Nephron (organoid): ENCODE results near the gene THOC5.
"Not testable (repeated sequence)": the region's sequence is repeated elsewhere in the genome, so short reads cannot be mapped to it uniquely, and the experiment has no call there.

Experiments used
- H3K27ac Mint-ChIP-seq, 3 experiments: 2 replicates each; pipeline ENCODE4 v1.8.0; 2020; ENCODE audit warnings: mixed read lengths in 3 of 3, mild to moderate bottlenecking in 2 of 3, moderate library complexity in 1 of 3
- H3K27me3 Mint-ChIP-seq: 2 replicates; pipeline ENCODE4 v1.8.0; 2021; ENCODE audit warnings: low read depth, mild to moderate bottlenecking, moderate library complexity, mixed read lengths
- H3K36me3 Mint-ChIP-seq: 2 replicates; pipeline ENCODE4 v1.8.0; 2020; ENCODE audit warnings: low read depth, mixed read lengths
- H3K4me1 Mint-ChIP-seq: 2 replicates; pipeline ENCODE4 v1.8.0; 2020; ENCODE audit warnings: mixed read lengths
- H3K4me3 Mint-ChIP-seq, 3 experiments: 2 replicates each; pipeline ENCODE4 v1.8.0; 2020; ENCODE audit warnings: mild to moderate bottlenecking in 3 of 3, mixed read lengths in 3 of 3, moderate library complexity in 2 of 3
- H3K9me3 Mint-ChIP-seq: 2 replicates; pipeline ENCODE4 v1.8.0; 2020; ENCODE audit warnings: mixed read lengths
- TF ChIP-seq, protein P1 (sequence below), 3 experiments: fragments of 200-600 bp; sonication (generic); IDR thresholded peaks; one replicate each; pipeline ENCODE4 v1.5.0; 2021; ENCODE audit warnings: antibody characterized with exemption in 3 of 3; ENCODE audit not compliant: unreplicated experiment in 3 of 3

THOC5 gene

GRCh38 chr22:29509298-29509697 is 44.3 kb downstream of the THOC5 start:
- Mint-ChIP-seq H3K27ac (no peak overlapping the region), H3K36me3 (peaks cover 54% of the 10 kb centered on the region), H3K4me1 (peaks cover under 1% of the 10 kb centered on the region), H3K9me3 (no peaks in the 10 kb centered on the region), H3K4me3 (no peak overlapping the region), H3K27me3 (no peaks in the 10 kb centered on the region)
- TF ChIP-seq, protein P1, sequence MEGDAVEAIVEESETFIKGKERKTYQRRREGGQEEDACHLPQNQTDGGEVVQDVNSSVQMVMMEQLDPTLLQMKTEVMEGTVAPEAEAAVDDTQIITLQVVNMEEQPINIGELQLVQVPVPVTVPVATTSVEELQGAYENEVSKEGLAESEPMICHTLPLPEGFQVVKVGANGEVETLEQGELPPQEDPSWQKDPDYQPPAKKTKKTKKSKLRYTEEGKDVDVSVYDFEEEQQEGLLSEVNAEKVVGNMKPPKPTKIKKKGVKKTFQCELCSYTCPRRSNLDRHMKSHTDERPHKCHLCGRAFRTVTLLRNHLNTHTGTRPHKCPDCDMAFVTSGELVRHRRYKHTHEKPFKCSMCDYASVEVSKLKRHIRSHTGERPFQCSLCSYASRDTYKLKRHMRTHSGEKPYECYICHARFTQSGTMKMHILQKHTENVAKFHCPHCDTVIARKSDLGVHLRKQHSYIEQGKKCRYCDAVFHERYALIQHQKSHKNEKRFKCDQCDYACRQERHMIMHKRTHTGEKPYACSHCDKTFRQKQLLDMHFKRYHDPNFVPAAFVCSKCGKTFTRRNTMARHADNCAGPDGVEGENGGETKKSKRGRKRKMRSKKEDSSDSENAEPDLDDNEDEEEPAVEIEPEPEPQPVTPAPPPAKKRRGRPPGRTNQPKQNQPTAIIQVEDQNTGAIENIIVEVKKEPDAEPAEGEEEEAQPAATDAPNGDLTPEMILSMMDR (IDR thresholded peaks at IDR 0.05; ENCODE audit: unreplicated experiment in 3 of 3) = no peak

- Mint-ChIP-seq H3K9me3 (no peaks in the 10 kb centered on the region), H3K36me3 (peaks cover 42% of the 10 kb centered on the region), H3K4me3 (no peak overlapping the region), H3K27ac (peak overlapping the region; percentile 82 to 92 (median 90)), H3K27me3 (no peaks in the 10 kb centered on the region), H3K4me1 (peaks cover 12% of the 10 kb centered on the region)
- TF ChIP-seq, protein P1 (IDR thresholded peaks at IDR 0.05; ENCODE audit: unreplicated experiment in 3 of 3) = no peak
Observed at GRCh38 chr22:29503811-29504372, 49.7 kb downstream of the THOC5 start.

GRCh38 chr22:29499852-29500251 is 53.7 kb downstream of the THOC5 start:
- Mint-ChIP-seq H3K9me3 (peaks cover 2% of the 10 kb centered on the region), H3K4me1 (peaks cover 12% of the 10 kb centered on the region), H3K4me3 (no peak overlapping the region), H3K36me3 (peaks cover 21% of the 10 kb centered on the region), H3K27me3 (no peaks in the 10 kb centered on the region), H3K27ac (no peak overlapping the region)
- TF ChIP-seq, protein P1 (IDR thresholded peaks at IDR 0.05; ENCODE audit: unreplicated experiment in 3 of 3) = no peak

DNA sequence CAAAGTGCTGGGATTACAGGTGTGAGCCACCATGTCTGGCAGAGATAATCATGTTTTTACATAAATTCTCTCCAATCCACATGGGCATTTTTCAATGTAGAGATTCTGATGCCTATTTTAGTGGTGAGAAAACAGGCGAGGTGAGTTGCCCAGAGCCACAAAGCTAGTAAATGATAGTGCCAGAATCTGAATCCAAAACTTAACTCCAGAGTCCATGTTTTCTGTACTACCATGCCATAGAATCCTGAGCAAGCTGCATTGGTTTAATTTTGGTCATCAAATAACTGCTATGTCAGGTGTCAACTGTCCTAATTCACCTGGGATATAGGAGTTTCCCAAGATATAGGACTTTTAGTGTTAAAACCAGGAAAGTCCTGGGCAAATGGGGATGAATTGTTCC is 59.9 kb downstream of the THOC5 start:
- TF ChIP-seq, protein P1 (IDR thresholded peaks at IDR 0.05; ENCODE audit: unreplicated experiment in 3 of 3) = no peak
- no peak overlapping the region for H3K4me3 Mint-ChIP-seq
- H3K9me3 Mint-ChIP-seq = peaks cover 5% of the 10 kb centered on the region
- no peak overlapping the region for H3K27ac Mint-ChIP-seq
- H3K36me3 Mint-ChIP-seq = peaks cover 37% of the 10 kb centered on the region
- H3K4me1 Mint-ChIP-seq = no peaks in the 10 kb centered on the region
- H3K27me3 Mint-ChIP-seq = no peaks in the 10 kb centered on the region

- peaks cover 43% of the 10 kb centered on the region for H3K36me3 Mint-ChIP-seq
- no peak overlapping the region for H3K4me3 Mint-ChIP-seq
- H3K27me3 Mint-ChIP-seq = no peaks in the 10 kb centered on the region
- H3K4me1 Mint-ChIP-seq = no peaks in the 10 kb centered on the region
- no peak overlapping the region for H3K27ac Mint-ChIP-seq
- TF ChIP-seq, protein P1 (IDR thresholded peaks at IDR 0.05; ENCODE audit: unreplicated experiment in 3 of 3) = no peak
- H3K9me3 Mint-ChIP-seq = peaks cover 5% of the 10 kb centered on the region
Observed at GRCh38 chr22:29491012-29491411, 62.5 kb downstream of the THOC5 start.

GRCh38 chr22:29489127-29489780 is 64.3 kb downstream of the THOC5 start:
- H3K27ac Mint-ChIP-seq, H3K27me3 Mint-ChIP-seq, H3K9me3 Mint-ChIP-seq, H3K4me1 Mint-ChIP-seq, H3K4me3 Mint-ChIP-seq: not testable (repeated sequence)
- peaks cover 30% of the 10 kb centered on the region for H3K36me3 Mint-ChIP-seq
